Measurements from ENCODE around the gene ANO3.

DNA sequence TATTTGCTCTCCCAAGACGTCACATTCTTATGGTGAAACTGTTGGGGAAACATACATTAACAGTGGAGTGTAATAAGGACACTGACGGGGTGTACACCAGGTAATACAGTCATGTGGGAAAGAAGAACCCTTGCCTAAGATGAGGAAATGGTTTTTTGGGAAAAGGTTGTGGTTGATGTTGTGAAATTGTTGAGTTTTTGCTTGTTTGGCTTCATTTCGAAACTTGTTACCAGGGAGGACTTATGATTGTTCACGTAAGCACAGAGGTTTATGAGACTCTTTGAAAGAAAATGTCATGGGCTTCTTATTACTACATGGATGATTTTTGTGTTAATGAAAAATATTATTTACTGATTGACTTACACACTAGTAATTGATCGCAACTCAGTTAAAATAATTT is 16.8 kb downstream of the ANO3 start:
- TF ChIP-seq, protein P1, sequence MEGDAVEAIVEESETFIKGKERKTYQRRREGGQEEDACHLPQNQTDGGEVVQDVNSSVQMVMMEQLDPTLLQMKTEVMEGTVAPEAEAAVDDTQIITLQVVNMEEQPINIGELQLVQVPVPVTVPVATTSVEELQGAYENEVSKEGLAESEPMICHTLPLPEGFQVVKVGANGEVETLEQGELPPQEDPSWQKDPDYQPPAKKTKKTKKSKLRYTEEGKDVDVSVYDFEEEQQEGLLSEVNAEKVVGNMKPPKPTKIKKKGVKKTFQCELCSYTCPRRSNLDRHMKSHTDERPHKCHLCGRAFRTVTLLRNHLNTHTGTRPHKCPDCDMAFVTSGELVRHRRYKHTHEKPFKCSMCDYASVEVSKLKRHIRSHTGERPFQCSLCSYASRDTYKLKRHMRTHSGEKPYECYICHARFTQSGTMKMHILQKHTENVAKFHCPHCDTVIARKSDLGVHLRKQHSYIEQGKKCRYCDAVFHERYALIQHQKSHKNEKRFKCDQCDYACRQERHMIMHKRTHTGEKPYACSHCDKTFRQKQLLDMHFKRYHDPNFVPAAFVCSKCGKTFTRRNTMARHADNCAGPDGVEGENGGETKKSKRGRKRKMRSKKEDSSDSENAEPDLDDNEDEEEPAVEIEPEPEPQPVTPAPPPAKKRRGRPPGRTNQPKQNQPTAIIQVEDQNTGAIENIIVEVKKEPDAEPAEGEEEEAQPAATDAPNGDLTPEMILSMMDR (IDR thresholded peaks at IDR 0.05), result no peak
- no peak for TF ChIP-seq POLR2A (IDR thresholded peaks at IDR 0.05)

Measured in thyroid gland (tissue), 4 donors.